NCI-H2171 (cell line): ENCODE measurements around the gene TMEM198.

Experiments
- DNase-seq: peaks from one replicate; lab custom pipeline; 2025; lab: John Stamatoyannopoulos, UW

The TMEM198 gene

GRCh38 chr2:219545295-219545942 lies 1.6 kb downstream of the TMEM198 start:
- DNase-seq: no peak

- DNase-seq: no peak
Measured at GRCh38 chr2:219545943-219546352, 2.1 kb downstream of the TMEM198 start.

DNA sequence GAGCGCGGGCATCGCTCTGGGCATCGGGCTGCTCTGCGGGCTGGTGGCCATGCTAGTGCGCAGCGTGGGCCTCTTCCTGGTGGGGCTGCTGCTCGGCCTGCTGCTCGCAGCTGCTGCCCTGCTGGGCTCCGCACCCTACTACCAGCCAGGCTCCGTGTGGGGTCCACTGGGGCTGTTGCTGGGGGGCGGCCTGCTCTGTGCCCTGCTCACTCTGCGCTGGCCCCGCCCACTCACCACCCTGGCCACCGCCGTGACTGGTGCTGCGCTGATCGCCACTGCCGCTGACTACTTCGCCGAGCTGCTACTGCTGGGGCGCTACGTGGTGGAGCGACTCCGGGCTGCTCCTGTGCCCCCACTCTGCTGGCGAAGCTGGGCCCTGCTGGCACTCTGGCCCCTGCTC lies 3.8 kb downstream of the TMEM198 start:
- no peak for DNase-seq

GRCh38 chr2:219548990-219549389 lies 5.2 kb downstream of the TMEM198 start:
- DNase-seq: no peak

GRCh38 chr2:219549619-219550018 lies 5.8 kb downstream of the TMEM198 start:
- no peak for DNase-seq

GRCh38 chr2:219551441-219552381 lies 7.9 kb downstream of the TMEM198 start:
- no peak for DNase-seq

GRCh38 chr2:219552382-219553167 lies 8.7 kb downstream of the TMEM198 start:
- peak; percentile 77 for DNase-seq

DNA sequence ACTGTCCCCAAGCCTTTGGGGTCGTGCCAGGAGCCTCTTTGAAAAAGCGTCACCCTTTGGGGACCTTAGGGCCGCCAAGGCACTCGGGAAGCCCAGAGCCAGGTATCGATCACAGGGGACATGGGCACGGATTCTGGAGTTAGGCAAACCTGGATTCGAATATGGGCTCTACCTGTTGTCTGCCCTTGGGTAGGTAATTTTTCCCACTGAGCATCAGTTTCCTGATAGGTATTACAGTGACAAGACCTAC lies 9.3 kb downstream of the TMEM198 start:
- DNase-seq: no peak

- DNase-seq: no peak
Measured at GRCh38 chr2:219553463-219553963, 9.7 kb downstream of the TMEM198 start.

GRCh38 chr2:219554350-219554749 lies 10.5 kb downstream of the TMEM198 start:
- no peak for DNase-seq

DNA sequence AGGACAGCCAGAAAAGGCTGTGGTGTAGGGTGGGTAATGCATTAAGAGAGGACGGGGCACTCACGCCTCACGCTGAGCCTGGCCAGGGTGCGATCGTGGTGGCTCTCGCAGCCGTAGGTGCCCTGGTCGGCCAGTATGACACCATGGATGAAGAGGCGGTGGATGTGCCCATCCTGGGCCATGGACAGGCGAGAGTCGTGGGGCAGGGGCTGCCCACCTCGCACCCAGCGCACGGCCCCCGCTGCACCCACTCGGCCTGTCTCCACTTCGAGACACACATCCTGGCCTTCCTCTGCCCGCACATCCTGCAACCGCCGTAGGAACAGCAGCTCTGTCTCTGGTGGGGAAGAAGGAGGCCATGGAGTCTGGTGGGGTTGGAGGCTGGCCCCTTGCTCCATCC lies 12.1 kb downstream of the TMEM198 start:
- no peak for DNase-seq

GRCh38 chr2:219556413-219556812 lies 12.6 kb downstream of the TMEM198 start:
- DNase-seq: no peak

DNA sequence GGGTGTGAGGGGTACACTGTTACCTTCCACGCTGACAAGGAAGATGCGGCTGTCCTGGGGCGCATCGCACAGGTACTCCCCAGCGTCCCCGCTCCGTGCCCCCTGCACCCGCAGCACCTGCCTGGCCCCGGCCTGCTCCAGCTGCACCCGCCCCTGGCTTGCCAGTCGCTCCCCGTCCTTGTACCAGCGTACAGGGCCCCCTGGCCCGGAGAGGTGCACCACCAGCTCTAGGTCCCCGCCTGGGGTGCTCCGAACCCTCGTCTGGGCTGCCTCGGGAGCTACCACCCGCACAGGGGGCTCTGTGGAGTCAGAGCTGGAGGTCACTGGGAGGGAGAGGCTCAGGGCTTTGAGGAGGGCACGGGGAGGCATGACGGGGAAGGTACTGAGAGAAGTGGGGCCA lies 13.5 kb downstream of the TMEM198 start:
- no peak for DNase-seq

DNA sequence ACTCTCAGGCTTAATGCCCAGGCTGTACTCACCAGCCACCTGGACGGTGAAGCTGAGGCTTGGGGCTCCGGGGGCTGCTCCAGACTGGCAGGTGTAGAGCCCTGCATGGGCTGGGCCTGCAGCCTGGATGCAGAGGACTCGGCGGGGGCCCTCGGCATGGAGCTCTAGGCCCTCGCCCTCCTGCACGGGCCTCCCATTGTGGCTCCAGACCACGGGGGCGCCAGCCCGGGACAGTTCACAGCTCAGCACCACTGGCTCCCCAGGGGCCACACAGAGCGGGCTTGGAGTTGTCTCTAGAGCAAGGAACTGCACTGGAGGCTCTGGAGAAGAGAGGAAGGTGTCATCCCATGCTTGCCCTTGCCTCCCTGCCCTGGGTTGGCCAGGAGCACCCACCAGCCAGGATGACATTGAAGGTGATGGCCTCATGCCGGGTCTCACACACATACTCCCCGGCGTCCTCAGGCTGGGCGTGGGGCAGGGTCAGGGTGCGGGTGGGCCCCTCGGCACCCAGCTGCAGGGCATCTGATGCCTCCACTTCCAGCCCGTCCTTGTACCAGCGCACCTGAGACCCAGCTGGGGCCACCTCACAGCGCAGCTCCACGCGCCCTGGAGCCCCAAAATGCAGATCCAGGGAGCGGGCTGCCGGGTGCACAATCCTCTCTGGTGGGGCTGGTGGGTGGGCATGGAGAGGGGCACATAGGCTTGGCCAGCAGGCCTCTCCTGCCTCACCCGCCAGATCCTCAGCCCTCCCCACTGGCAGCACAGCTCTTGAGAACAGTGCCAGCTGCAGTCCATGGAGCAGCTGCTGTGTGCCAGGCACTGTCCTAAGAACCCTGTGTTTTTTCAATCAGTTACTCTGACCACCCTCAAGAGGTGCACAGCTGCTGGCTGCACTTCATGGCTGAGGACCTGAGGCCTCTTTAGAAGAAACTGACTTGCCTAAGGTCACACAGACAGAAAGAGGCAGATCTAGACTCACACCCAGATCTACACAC lies 14.3 kb downstream of the TMEM198 start:
- no peak for DNase-seq

- no peak for DNase-seq
Measured at GRCh38 chr2:219559156-219559915, 15.5 kb downstream of the TMEM198 start.

DNA sequence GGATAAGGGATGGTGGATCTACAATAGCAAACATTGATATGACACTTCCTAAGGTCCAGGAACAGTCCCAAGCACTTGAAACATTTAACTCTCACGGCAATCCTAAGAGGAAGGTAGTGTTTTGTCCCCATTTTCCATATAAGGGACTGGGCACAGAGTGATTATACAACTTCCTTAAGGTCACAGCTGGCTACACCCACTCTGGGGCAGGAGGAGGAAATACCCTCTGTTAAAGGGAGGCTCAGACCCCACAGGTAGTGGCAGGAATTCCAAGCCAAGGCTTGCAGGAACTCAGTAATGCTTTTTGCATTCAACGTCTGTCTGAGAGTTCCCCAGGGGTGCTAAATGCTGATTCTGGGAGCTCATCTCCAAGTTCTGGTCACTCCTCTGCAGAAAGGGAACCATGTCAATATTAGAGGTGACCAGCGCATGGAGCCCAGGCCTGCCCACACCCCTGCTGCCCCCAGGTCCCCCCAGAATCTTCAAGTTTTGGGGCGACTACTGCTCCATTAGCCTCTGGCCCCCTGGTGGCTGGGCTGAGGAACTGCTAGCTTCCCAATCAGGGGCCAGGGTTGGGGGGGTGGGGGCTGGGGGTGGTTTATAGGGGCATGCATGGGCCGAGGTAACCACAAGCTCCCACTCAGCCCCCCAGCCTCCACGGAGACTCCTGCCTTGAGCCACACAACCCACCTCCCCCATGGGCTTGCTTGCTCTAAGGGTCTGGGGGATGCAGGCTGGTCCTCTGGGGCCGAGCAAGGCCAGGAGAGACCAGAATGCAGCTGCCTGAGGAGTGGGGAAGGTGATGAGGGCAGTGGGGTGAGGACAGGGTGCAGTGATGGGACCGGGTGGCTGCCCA lies 16.4 kb downstream of the TMEM198 start:
- no peak for DNase-seq

DNA sequence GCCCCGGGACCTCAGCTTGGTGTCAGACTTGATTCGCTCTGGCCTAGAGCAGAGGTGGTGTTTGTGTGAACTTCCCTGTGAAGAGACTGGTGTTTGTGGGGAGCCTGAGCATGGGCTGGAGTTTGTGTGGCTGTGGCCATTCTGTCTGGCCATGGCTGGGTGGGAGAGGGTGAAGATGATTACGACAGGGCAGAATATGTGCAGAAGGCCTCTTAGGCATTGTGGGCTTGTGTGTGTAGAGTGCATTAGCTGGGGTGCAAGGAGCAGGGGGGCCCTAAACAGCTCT lies 17.0 kb downstream of the TMEM198 start:
- DNase-seq: no peak

GRCh38 chr2:219561179-219562048 lies 17.6 kb downstream of the TMEM198 start:
- DNase-seq: no peak
